Measurements from ENCODE around the gene STON1.
"Not testable (repeated sequence)": the region's sequence is repeated elsewhere in the genome, so short reads cannot be mapped to it uniquely, and the experiment has no call there.

The STON1 gene

GRCh38 chr2:48620604-48621003 lies 90.7 kb downstream of the STON1 start:
- no peak for DNase-seq

GRCh38 chr2:48622691-48623090 lies 92.7 kb downstream of the STON1 start:
- not testable (repeated sequence) for DNase-seq

DNA sequence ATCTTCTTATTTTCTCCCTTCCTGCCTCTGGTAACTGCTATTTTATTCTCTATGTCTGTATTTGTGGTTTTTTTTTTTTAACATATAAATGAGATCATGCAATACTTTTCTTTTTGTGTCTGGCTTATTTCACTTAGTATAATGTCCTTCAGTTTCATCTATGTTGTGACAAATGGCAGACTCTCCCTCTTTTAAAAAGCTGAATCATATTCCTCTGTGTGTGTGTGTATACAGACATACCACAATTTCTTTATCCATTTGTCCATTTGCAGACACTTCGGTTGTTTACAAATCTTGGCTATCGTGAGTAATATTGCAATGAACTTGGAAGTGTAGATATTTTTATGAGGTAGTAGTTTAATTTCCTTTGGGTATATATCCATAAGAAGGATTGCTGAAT lies 94.7 kb downstream of the STON1 start:
- no peak for DNase-seq

DNA sequence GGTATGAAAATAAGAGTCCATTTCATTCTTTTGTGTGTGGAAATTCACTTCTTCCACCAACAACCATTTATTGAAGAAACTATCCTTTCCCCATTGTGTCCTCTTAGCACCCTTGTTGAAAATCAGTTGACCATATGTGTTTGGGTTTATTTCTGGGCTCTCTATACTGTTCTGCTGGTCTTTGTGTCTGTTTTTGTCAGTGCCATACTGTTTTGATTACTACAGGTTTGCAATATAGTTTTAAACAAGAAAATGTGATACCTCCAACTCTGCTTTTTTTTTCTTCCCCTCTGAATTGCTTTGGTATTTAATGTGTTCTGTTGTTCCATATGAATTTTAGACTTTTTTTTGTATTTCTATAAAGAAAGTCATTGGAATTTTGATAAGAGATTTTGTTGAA lies 96.1 kb downstream of the STON1 start:
- no peak for DNase-seq

- no peak for DNase-seq
Measured at GRCh38 chr2:48633143-48633542, 103.2 kb downstream of the STON1 start.

DNA sequence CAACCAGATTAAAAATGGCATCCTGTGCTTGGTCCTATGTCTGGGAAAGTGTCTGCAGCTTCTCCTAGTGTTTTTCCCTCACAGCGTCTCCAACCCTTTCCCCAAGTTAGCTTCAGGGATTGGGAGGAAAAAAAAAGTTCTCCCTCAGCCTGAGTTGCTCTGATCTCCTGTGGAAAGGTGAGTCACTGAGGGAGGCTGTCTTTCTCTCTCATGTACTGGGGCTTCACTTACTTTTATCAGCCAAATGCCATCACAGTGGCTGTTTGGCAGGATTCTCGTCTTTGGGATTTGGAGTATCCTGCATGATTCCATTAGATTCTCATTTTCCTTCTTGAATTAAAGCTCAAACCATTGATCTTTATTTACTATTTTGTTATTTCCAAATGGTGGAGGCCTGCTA lies 105.8 kb downstream of the STON1 start:
- DNase-seq = no peak

DNA sequence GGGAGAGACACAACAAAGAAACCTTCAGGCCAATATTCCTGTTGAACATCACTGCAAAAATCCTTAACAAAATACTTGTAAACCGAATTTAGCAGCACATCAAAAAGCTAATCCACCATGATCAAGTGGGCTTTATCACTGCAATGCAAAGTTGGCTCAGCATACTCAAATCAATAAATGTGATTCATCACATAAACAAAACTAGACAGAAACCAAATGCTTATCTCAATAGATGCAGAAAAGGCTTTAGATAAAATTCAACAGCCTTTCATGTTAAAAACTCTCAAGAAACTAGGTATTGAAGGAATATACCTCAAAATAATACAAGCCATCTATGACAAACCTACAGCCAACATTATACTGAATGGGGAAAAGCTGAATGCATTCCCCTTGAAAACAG lies 108.3 kb downstream of the STON1 start:
- no peak for DNase-seq
